Loucy (cell line): ENCODE data around the gene MYADM.

Experiments used
- H2AFZ ChIP-seq: fragments of 200-600 bp; sonication (generic); 2 replicates; pipeline ENCODE4 v1.6.0; 2016; ENCODE audit warnings: antibody characterized with exemption, mild to moderate bottlenecking, low read length, moderate library complexity
- H3F3A ChIP-seq: fragments of 200-600 bp; 2 replicates; pipeline ENCODE4 v1.6.0; 2016; ENCODE audit warnings: antibody characterized with exemption, low read depth, mild to moderate bottlenecking
- H3K27me3 ChIP-seq: fragments of 200-600 bp; sonication (generic); 2 replicates; pipeline ENCODE4 v1.6.1; 2014; ENCODE audit warnings: low read length, mild to moderate bottlenecking; ENCODE audit not compliant: insufficient read depth, poor library complexity, severe bottlenecking
- H3K36me3 ChIP-seq: fragments of 200-600 bp; sonication (generic); 2 replicates; pipeline ENCODE4 v1.6.1; 2016; ENCODE audit warnings: low read length; ENCODE audit not compliant: insufficient read depth
- H3K4me1 ChIP-seq: fragments of 200-600 bp; sonication (generic); 2 replicates; pipeline ENCODE4 v1.5.1; 2014; ENCODE audit warnings: low read length, mild to moderate bottlenecking; ENCODE audit not compliant: insufficient read depth, poor library complexity, severe bottlenecking
- H3K4me2 ChIP-seq: fragments of 200-600 bp; sonication (generic); 2 replicates; pipeline ENCODE4 v1.6.0; 2014; ENCODE audit warnings: antibody characterized with exemption, low read length, low read depth, mild to moderate bottlenecking; ENCODE audit not compliant: poor library complexity, severe bottlenecking
- H3K4me3 ChIP-seq: fragments of 200-600 bp; sonication (generic); 2 replicates; pipeline ENCODE4 v1.5.1; 2014; ENCODE audit warnings: low read length, mild to moderate bottlenecking, mixed read lengths; ENCODE audit not compliant: poor library complexity, severe bottlenecking
- H3K79me2 ChIP-seq: fragments of 200-600 bp; sonication (generic); 2 replicates; pipeline ENCODE4 v1.6.1; 2014; ENCODE audit warnings: low read length; ENCODE audit not compliant: insufficient read depth
- H3K9ac ChIP-seq: fragments of 200-600 bp; sonication (generic); 2 replicates; pipeline ENCODE4 v1.6.0; 2014; ENCODE audit warnings: mild to moderate bottlenecking, low read depth, low read length, moderate library complexity; ENCODE audit not compliant: poor library complexity, severe bottlenecking
- H3K9me2 ChIP-seq: fragments of 200-600 bp; sonication (generic); replicated peaks from 2 replicates; pipeline ENCODE4 v1.6.1; 2016; ENCODE audit warnings: low read depth, low read length, mixed read lengths
- H3K9me3 ChIP-seq: fragments of 200-600 bp; sonication (generic); 2 replicates; pipeline ENCODE4 v1.6.1; 2014; ENCODE audit warnings: mild to moderate bottlenecking, antibody characterized with exemption, low read length, low read depth; ENCODE audit not compliant: insufficient read depth
- H4K20me1 ChIP-seq: fragments of 200-600 bp; sonication (generic); 2 replicates; pipeline ENCODE4 v1.6.0; 2014; ENCODE audit warnings: antibody characterized with exemption, low read length, mild to moderate bottlenecking; ENCODE audit not compliant: insufficient read depth, poor library complexity, severe bottlenecking
- CTCF ChIP-seq: fragments of 200-600 bp; sonication (generic); conservative IDR thresholded peaks from 2 replicates; pipeline ENCODE4 v1.5.1; 2014; ENCODE audit warnings: mild to moderate bottlenecking, antibody characterized with exemption, low read length
- EZH2phosphoT487 ChIP-seq: fragments of 200-600 bp; IDR thresholded peaks from 2 replicates; pipeline ENCODE4 v1.6.1; 2018; ENCODE audit warnings: antibody characterized with exemption, mild to moderate bottlenecking, moderate library complexity, borderline replicate concordance

Gene MYADM

GRCh38 chr19:53871454-53871853 is 3.8 kb downstream of the MYADM start:
- Histone ChIP-seq H3K36me3 (peaks cover 27% of the 10 kb centered on the region; the same call in 1 of the 2 replicates), H3K4me2 (peak overlapping the region; percentile 90), H3F3A (no peaks in the 10 kb centered on the region), H3K4me1 (peaks cover 47% of the 10 kb centered on the region), H3K27me3 (peaks cover 3% of the 10 kb centered on the region), H3K79me2 (peaks cover 87% of the 10 kb centered on the region), H3K9me2 (no peaks in the 10 kb centered on the region), H3K9ac (peak overlapping the region; percentile 98), H2AFZ (no peak overlapping the region), H3K4me3 (peak overlapping the region; percentile 84), H3K9me3 (no peaks in the 10 kb centered on the region), H4K20me1 (peaks cover 73% of the 10 kb centered on the region)
- TF ChIP-seq EZH2phosphoT487 (no peak), CTCF (no peak)

- no peak for TF ChIP-seq EZH2phosphoT487
- no peak for TF ChIP-seq CTCF
- peaks cover 74% of the 10 kb centered on the region for H4K20me1 ChIP-seq
- no peaks in the 10 kb centered on the region for H3F3A ChIP-seq
- H3K4me2 ChIP-seq: peak overlapping the region; percentile 44
- peaks cover 37% of the 10 kb centered on the region for H3K4me1 ChIP-seq
- H3K79me2 ChIP-seq: peaks cover 89% of the 10 kb centered on the region
- no peaks in the 10 kb centered on the region for H3K9me2 ChIP-seq
- no peaks in the 10 kb centered on the region for H3K9me3 ChIP-seq
- peaks cover 31% of the 10 kb centered on the region; the same call in 1 of the 2 replicates for H3K36me3 ChIP-seq
- H3K4me3 ChIP-seq: peak overlapping the region; percentile 25
- H3K27me3 ChIP-seq: peaks cover 3% of the 10 kb centered on the region
- H2AFZ ChIP-seq: no peak overlapping the region
- H3K9ac ChIP-seq: no peak overlapping the region
Measured at GRCh38 chr19:53872762-53873161, 5.1 kb downstream of the MYADM start.

GRCh38 chr19:53873773-53874605 is 6.3 kb downstream of the MYADM start:
- Histone ChIP-seq H3K9ac (no peak overlapping the region), H3K9me3 (no peaks in the 10 kb centered on the region), H3K4me1 (peaks cover 28% of the 10 kb centered on the region), H3K27me3 (peaks cover 3% of the 10 kb centered on the region), H3K9me2 (no peaks in the 10 kb centered on the region), H3K4me2 (peak overlapping the region; percentile 63), H2AFZ (no peak overlapping the region), H3K79me2 (peaks cover 77% of the 10 kb centered on the region), H3F3A (no peaks in the 10 kb centered on the region), H3K4me3 (no peak overlapping the region), H3K36me3 (peaks cover 31% of the 10 kb centered on the region; the same call in 1 of the 2 replicates), H4K20me1 (peaks cover 64% of the 10 kb centered on the region)
- TF ChIP-seq EZH2phosphoT487 (no peak), CTCF (no peak)
